Hepatocyte (in vitro differentiated cells): ENCODE measurements around the gene MANF. TPM values are rescaled to one million over a fixed set of nuclear protein-coding genes. Genes with fewer than 3 reads are reported as not detected.

Source experiments
- DNase-seq: peaks from one replicate; pipeline ENCODE4 v3.0.0-alpha.2; 2016; ENCODE audit warnings: low spot score
- H2AFZ ChIP-seq: fragments of 200-600 bp; sonication (generic); 2 replicates; pipeline ENCODE4 v1.6.0; 2016; ENCODE audit warnings: antibody characterized with exemption, mild to moderate bottlenecking
- H3K27ac ChIP-seq: fragments of 200-600 bp; sonication (generic); 2 replicates; pipeline ENCODE4 v1.5.1; 2016; ENCODE audit warnings: mild to moderate bottlenecking
- H3K27me3 ChIP-seq: fragments of 200-600 bp; sonication (generic); 2 replicates; pipeline ENCODE4 v1.6.1; 2016
- H3K36me3 ChIP-seq: fragments of 200-600 bp; sonication (generic); replicated peaks from 2 replicates; pipeline ENCODE4 v1.5.1; 2016; ENCODE audit warnings: low read depth; ENCODE audit not compliant: insufficient read depth
- H3K4me1 ChIP-seq: fragments of 200-600 bp; sonication (generic); 2 replicates; pipeline ENCODE4 v1.5.1; 2016; ENCODE audit warnings: mild to moderate bottlenecking, moderate library complexity; ENCODE audit not compliant: insufficient read depth
- H3K4me2 ChIP-seq: fragments of 200-600 bp; sonication (generic); 2 replicates; pipeline ENCODE4 v1.6.0; 2016
- H3K4me3 ChIP-seq: fragments of 200-600 bp; sonication (generic); 2 replicates; pipeline ENCODE4 v1.5.1; 2016; ENCODE audit warnings: mild to moderate bottlenecking
- H3K79me2 ChIP-seq: fragments of 200-600 bp; sonication (generic); 2 replicates; pipeline ENCODE4 v1.6.0; 2017; ENCODE audit warnings: mild to moderate bottlenecking
- H3K9me2 ChIP-seq: fragments of 200-600 bp; sonication (generic); replicated peaks from 2 replicates; pipeline ENCODE4 v1.6.0; 2017; ENCODE audit warnings: mild to moderate bottlenecking; ENCODE audit not compliant: insufficient read depth
- H3K9me3 ChIP-seq: fragments of 200-600 bp; sonication (generic); 2 replicates; pipeline ENCODE4 v1.5.1; 2016; ENCODE audit warnings: low read depth, mild to moderate bottlenecking
- H4K20me1 ChIP-seq: fragments of 200-600 bp; sonication (generic); 2 replicates; pipeline ENCODE4 v1.6.0; 2016; ENCODE audit warnings: mild to moderate bottlenecking; ENCODE audit not compliant: insufficient read depth, poor library complexity, severe bottlenecking
- EZH2 ChIP-seq: fragments of 200-600 bp; sonication (generic); IDR thresholded peaks from 2 replicates; pipeline ENCODE4 v1.6.1; 2016; ENCODE audit warnings: antibody characterized with exemption, mild to moderate bottlenecking, borderline replicate concordance
- EZH2phosphoT487 ChIP-seq: fragments of 200-600 bp; sonication (generic); IDR thresholded peaks from one replicate; pipeline ENCODE4 v1.6.1; 2018; ENCODE audit warnings: antibody characterized with exemption, mild to moderate bottlenecking, low read depth, moderate library complexity; ENCODE audit not compliant: unreplicated experiment, severe bottlenecking
- WGBS: methylation state at CpG from one replicate; pipeline ENCODE4 v1.1.6; 2016; ENCODE audit warnings: low lambda C conversion rate; ENCODE audit errors: missing lambda C conversion rate; 5-methylcytosine and 5-hydroxymethylcytosine counted together
- polyA plus RNA-seq: library from polyadenylated mRNA; unstranded; fragments of >200 nt; fragmentation: Nextera tagmentation; extraction: Ambion mirVana; gene quantifications from 2 replicates; pipeline ENCODE4 v1.2.1, GENCODE V29; 2016
- total RNA-seq: library from RNA; depleted of rRNA; stranded (reverse); fragments of >200 nt; gene quantifications from 2 replicates; pipeline ENCODE4 v1.2.3, GENCODE V29; 2014
- TF ChIP-seq, protein P1 (sequence below): fragments of 200-600 bp; sonication (generic); IDR thresholded peaks from 2 replicates; pipeline ENCODE4 v1.5.1; 2016; ENCODE audit warnings: antibody characterized with exemption, mild to moderate bottlenecking; ENCODE audit not compliant: poor library complexity

Gene MANF
- total and polyA plus RNA-seq, 2 experiments from 2014 or later = 178 to 225 TPM

DNA sequence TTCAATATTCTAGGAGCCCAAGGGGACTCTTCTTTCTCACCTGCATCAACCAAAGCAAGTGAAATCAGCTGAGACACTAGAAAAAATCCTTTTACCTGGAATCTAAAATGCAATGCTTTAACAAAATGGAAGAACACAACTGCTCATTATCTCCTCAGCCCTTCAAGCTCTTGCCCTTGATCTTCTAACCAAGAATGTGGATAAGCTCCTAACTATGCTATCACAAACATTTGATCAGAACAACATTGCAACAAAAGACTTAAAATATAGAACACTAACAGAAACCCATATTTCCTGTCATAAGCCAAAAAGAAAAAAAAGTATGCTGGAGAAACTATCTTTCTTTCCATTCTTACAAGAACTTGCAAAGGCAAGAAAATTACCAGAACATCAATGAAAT, 18.6 kb downstream of the MANF start:
- DNase-seq = no peak
- Histone ChIP-seq H3K4me3 (no peak overlapping the region), H3K4me1 (no peaks in the 10 kb centered on the region), H2AFZ (no peak overlapping the region), H3K27ac (no peak overlapping the region), H3K79me2 (peaks cover 6% of the 10 kb centered on the region), H3K9me3 (no peaks in the 10 kb centered on the region), H3K36me3 (no peaks in the 10 kb centered on the region), H3K9me2 (no peaks in the 10 kb centered on the region), H3K27me3 (no peaks in the 10 kb centered on the region), H4K20me1 (no peaks in the 10 kb centered on the region), H3K4me2 (no peak overlapping the region)
- TF ChIP-seq EZH2phosphoT487 (no peak), EZH2 (no peak)
- TF ChIP-seq, protein P1, sequence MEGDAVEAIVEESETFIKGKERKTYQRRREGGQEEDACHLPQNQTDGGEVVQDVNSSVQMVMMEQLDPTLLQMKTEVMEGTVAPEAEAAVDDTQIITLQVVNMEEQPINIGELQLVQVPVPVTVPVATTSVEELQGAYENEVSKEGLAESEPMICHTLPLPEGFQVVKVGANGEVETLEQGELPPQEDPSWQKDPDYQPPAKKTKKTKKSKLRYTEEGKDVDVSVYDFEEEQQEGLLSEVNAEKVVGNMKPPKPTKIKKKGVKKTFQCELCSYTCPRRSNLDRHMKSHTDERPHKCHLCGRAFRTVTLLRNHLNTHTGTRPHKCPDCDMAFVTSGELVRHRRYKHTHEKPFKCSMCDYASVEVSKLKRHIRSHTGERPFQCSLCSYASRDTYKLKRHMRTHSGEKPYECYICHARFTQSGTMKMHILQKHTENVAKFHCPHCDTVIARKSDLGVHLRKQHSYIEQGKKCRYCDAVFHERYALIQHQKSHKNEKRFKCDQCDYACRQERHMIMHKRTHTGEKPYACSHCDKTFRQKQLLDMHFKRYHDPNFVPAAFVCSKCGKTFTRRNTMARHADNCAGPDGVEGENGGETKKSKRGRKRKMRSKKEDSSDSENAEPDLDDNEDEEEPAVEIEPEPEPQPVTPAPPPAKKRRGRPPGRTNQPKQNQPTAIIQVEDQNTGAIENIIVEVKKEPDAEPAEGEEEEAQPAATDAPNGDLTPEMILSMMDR = no peak

DNA sequence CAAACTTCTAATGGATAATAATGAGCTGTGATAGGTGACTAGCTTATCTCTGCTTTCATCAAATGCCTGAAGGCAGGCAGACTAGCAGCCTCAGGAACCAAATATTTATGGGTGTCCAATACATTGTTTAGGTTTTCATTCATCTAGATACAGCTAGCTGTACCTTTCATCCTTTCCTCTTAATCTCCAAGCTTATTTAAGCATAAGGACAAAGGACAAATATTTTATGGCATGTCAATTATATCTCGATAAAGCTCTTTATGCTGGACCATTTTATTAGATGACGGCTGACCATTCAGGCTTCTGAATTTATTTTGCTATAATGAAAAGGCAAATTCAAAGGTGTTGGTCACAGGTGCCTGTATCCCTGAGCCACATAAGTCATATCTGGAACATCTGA, 22.9 kb downstream of the MANF start:
- H4K20me1 ChIP-seq = no peaks in the 10 kb centered on the region
- H3K9me3 ChIP-seq = no peaks in the 10 kb centered on the region
- no peaks in the 10 kb centered on the region for H3K4me1 ChIP-seq
- no peaks in the 10 kb centered on the region for H3K27me3 ChIP-seq
- no peak overlapping the region for H3K27ac ChIP-seq
- H3K4me2 ChIP-seq = no peak overlapping the region
- WGBS = 86% methylated on average over 2 of the region's 2 CpGs
- no peaks in the 10 kb centered on the region for H3K9me2 ChIP-seq
- H3K79me2 ChIP-seq = peaks cover 6% of the 10 kb centered on the region
- DNase-seq = no peak
- H3K4me3 ChIP-seq = no peak overlapping the region
- no peaks in the 10 kb centered on the region for H3K36me3 ChIP-seq
- no peak for TF ChIP-seq EZH2phosphoT487
- TF ChIP-seq, protein P1 = no peak
- TF ChIP-seq EZH2 = no peak
- no peak overlapping the region for H2AFZ ChIP-seq

DNA sequence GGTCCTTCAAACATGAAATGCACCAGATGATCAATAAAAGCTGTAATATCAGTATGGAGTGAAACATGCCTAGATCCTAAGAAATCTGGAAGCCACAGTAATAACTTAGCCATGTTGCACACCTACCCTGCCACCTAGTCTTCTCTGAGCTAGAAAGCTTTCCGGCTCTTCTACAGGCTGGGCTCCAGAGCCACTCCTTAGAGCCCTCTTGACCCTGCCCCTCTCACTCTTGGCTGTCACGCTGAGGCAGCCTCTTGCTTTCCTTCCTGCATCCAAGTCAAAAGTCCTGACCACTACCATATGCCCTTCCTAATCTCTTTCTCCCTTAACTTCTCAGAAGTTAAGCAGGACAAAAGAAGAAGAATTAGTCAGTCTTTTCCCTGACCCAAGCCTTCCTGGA, 23.7 kb downstream of the MANF start:
- no peaks in the 10 kb centered on the region for H3K27me3 ChIP-seq
- no peak overlapping the region for H2AFZ ChIP-seq
- no peak overlapping the region for H3K4me2 ChIP-seq
- TF ChIP-seq EZH2phosphoT487 = no peak
- TF ChIP-seq, protein P1 = no peak
- TF ChIP-seq EZH2 = no peak
- peaks cover 6% of the 10 kb centered on the region for H3K79me2 ChIP-seq
- no peaks in the 10 kb centered on the region for H3K4me1 ChIP-seq
- 85% methylated on average over 2 of the region's 2 CpGs for WGBS
- H3K4me3 ChIP-seq = no peak overlapping the region
- H3K36me3 ChIP-seq = no peaks in the 10 kb centered on the region
- H3K9me2 ChIP-seq = no peaks in the 10 kb centered on the region
- no peak for DNase-seq
- no peaks in the 10 kb centered on the region for H4K20me1 ChIP-seq
- H3K9me3 ChIP-seq = no peaks in the 10 kb centered on the region
- H3K27ac ChIP-seq = no peak overlapping the region

DNA sequence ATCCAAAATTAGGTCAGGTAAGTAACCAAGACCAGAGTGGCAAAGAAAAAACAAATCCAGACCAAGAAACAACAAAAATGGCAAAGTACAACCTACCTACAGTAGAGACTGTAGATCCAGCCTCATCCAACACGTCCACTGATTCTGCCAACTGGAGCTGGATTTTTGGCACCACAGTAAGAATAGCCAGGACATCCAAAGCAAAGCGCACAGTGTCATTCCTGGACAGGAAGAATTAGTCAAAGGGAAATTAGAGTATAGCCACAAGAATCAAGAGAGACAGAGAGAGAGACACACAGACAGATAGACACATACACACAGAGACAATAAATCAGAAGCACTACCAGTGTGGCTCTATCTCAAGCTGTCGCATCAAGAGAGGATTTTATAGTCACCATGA, 37.1 kb downstream of the MANF start:
- Histone ChIP-seq H3K9me2 (no peaks in the 10 kb centered on the region), H3K27me3 (no peaks in the 10 kb centered on the region), H4K20me1 (no peaks in the 10 kb centered on the region), H3K4me3 (no peak overlapping the region), H3K36me3 (no peaks in the 10 kb centered on the region), H3K4me2 (no peak overlapping the region), H3K4me1 (no peaks in the 10 kb centered on the region), H3K79me2 (no peaks in the 10 kb centered on the region), H2AFZ (no peak overlapping the region), H3K27ac (no peak overlapping the region), H3K9me3 (no peaks in the 10 kb centered on the region)
- no peak for TF ChIP-seq EZH2
- TF ChIP-seq, protein P1 = no peak
- TF ChIP-seq EZH2phosphoT487 = no peak
- no peak for DNase-seq
- WGBS = 60% methylated on average over 3 of the region's 3 CpGs
